OCI-M2 (cell line): ENCODE measurements around the gene TNS1.

Source experiments
- DNase-seq: peaks from one replicate; lab custom pipeline; 2025; ENCODE audit not compliant: unreplicated experiment; lab: John Stamatoyannopoulos, UW

TNS1 gene

DNA sequence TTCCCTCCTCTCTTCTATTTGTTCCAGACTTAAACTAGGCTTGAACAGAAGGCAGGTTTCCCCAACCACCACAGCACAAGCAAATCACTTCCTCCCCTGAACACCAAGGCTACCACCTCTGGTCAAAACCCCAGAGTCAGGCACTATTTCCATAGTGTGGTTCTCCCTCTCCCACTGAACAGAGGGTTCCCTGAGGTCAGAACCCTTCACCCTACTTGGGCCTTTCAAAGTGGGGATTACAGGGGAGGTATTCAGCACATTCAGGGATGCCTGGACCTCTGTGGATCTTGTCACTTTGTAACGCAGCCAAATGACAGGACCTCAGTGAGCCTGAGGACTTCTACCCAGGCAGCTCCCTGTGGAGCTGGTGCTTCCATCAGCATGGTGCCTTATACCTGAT, 88.7 kb downstream of the TNS1 start:
- no peak for DNase-seq

DNA sequence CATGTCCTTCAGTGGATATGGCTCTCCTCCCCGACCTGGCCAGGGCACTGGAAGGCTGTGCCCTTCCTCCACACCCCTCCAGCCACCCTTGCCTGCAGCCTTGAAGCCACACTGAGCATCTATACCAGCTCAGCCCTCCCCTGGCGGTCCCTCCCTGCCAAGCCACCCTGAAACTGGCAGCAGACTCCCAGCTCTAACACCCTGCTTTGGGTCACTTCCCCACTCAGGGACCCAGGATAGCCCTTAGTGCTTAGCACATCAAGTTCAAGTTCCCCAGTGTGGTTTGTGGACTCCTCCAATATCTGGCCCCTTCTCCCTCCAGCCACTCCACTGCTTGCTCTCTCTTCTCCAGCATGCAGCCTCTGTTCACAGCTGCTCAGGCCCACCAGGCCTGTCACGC, 89.4 kb downstream of the TNS1 start:
- DNase-seq = no peak

DNA sequence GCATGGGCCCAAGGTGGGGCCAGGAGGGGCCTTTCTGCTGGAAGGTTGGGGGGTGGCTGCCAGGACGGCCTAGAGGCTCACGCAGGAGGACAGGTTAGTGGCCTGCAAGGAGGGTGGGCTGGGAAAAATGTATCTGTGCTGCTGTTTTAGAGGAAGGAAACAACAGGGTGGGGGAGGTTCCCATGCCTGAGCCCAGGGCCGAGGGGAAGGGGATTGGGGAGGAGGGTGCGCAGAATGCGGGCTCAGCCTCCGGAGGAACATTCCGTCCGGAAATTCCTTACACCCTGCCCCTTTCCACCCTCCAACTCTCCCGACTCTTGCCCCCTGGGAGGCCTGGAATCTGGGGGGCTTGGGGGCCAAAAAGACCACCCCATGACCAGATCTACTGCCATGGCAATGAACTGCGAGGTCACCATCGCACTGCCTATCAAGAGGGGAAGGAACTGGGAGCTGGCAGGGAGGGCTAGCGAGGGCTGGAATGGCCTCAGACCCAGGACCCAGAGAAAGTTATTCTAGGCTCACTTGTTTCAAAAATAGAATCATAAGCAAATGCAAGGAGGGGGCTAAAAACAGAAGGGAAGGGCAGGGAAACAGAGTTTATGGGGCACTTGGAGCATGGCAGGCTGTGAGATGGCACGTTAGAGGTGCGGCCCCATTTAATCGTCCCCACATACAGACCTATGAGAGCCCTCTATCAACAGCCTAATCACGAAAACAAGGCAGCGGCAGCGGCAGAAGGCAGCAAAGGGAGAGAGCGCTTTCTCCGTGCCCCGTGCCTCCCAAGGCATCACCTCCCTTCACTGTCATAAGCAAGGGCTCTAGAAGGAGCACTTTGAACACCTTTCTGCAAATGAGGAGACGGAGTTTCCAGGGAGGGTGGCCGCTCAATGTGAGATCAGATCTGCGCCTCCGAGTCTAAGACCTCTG, 90.4 kb downstream of the TNS1 start:
- no peak for DNase-seq

DNA sequence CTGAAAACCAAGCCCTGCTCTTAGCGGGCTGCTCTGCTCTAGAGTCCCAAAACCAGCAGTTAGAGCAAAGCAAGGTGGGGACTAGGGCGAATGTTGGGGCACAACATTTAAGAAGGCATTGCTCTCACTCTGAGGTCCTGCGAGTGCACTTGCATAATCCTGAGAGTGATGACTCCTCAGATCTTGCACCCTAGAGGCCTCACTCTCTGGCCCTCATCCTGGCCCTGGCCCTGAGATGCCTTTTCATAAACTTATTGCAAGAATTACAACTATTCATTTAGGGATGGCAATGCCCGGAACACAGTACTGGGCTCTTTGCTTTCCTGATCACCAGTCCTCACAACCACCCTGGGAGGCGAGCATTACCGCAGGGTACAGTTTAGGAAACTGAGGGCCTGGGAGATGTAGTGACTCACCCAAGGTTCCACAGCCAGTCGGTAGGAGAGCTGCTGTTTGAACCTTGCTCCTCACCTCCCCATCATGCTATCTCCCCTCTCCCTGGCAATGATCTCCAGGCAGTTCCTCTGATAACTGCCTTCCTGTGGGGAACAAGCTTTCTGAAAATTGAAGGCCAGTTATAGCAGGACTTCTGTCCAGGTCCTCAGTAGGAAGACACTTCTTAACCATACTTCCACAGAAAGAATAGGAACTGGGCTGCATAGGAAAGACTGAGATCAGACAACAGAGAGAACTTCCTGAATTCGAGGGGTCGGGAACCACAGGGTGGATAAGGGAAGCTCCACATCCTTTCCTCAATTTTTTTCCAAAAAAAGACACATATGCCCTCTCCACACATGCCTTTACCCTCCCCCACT, 91.3 kb downstream of the TNS1 start:
- DNase-seq = no peak

DNA sequence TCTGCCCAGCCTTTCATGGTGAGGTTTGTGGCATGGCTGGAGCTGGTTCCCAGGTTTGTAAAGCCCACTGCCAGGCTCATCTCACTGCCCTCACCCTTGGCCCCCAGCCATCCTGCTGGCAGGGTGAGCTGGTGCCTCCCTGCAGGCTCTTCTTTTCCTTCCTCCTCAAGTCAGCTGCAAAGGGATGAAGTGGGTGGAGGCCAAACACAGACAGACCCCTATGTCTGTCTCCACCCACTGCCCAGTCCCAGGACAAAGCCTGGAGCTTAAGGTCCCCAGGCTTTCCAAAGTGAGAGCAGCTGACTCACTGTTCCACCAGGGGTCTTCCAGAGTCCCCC, 92.0 kb downstream of the TNS1 start:
- no peak for DNase-seq

DNA sequence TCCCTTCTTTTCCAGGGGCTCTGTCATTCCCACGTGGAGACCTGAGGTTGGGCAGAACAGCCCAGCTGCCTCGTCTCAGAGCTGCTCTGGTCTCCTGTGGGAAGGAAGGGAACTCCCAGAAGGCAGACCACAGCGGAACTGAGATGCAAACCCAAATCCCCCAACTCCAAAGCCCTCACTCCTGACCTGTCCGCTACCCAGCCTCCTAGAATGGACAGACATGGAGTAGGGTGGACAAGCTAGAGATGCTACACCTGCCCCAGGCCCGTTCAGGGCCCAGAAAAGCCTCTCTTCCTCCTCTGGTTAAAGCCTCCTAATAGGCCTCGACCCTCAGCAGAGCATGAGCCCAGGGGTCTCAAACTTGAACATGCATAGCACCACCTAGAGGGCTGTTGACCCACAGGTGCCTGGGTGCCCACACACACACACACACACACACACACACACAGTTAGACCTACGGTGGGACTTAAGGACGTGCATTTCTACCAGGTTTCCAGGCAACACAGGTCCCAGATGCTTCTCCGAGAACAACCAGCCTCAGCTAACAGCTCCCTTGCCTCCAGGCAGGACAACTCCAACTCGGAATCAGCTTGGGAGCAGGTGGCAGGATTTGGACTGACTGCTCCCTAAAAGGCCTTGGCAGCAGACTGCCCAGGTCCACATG, 93.5 kb downstream of the TNS1 start:
- DNase-seq = no peak

DNA sequence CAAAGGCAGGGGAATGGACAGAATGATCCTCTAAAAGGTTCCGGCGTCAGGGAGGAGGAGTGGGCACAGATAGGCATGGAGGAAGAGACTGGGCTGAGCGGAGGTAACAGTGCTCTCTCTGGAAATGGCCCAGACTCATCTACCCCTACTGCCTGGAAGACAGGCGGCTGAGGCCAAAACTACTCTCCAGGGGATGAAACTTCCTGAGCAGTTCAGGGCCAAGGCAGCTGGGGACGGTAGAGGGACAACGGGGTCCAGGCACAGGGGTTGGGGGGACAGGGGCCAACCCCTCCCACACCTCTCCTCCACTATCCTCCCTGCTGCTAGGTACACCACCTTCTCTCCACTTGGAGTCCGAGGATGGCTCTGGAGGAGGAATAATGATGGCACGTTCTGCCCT, 94.3 kb downstream of the TNS1 start:
- no peak for DNase-seq

DNA sequence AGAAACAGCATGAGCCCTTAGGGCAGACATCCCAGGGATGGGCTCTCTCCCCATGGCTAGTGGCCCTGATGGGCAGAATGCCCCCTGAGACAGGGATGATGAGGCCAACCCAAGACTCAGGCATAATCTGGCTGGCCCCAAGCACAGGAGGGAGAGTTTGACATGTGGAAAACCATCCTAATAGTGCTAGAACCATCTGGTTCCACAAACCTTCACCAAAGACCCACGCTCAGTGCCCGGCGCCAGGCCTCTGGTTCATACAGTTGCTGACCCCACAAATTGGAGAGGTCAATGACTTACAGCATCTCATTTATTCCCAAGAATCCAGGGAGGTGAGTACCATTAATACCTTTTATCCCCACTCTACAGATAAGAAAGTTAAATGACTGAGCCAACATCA, 95.5 kb downstream of the TNS1 start:
- no peak for DNase-seq

DNA sequence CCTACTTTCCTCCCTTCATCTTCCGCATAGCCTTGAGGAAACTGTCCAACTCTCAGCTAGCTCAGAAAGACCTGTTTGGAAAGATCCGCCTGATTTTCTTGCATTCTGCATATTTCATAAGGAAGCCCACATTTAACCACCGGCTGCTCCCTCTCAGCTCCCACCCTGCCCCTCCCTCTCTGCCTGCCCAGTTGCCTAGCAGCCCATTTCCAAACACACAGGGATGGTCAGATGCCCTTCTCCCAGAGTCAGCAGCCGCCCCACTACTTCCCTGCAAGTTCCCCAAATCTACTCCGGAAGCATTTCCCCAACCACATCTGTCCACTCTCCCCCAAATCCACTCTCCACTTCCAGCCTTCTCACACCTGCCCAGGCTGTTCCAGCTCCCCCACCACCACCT, 96.0 kb downstream of the TNS1 start:
- DNase-seq = no peak

DNA sequence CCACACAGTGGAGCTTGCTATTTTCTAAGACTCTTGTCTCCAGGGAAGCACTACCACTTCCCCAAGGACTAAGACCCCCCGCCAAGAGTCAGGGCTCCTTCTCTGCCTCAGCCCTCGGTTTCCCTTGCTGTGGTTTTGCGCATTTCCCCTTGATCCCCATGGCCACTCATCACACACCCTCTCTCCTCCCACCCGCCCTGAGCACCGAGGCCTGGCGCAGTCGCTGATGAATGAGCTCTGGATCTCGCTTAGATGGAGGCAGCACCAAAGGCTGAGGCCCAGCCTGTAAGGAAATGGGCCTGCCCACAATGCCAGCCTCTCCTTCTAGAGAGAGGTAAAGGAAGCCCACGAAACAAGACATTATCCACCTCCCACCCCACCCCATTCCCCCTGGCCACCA, 96.9 kb downstream of the TNS1 start:
- no peak for DNase-seq

DNA sequence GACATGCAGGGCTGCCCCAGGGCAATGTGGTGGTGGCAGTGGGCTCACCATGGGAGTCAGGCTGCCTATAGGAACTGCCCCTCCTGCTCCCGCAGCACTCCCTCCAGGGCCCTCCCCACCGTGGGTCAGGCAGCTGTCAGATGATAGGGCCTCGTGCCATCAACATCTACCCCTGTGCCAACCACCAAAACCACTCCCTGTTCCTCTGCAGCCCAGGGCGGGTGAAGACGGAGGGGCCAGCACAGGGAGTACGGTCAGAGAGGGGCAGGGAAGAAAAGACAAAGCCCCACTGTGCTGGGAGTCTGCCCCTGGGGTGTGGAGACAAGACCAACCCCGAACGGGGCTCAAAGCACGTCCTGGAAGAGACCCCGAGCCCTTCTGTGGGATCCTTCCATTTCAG, 97.4 kb downstream of the TNS1 start:
- no peak for DNase-seq

DNA sequence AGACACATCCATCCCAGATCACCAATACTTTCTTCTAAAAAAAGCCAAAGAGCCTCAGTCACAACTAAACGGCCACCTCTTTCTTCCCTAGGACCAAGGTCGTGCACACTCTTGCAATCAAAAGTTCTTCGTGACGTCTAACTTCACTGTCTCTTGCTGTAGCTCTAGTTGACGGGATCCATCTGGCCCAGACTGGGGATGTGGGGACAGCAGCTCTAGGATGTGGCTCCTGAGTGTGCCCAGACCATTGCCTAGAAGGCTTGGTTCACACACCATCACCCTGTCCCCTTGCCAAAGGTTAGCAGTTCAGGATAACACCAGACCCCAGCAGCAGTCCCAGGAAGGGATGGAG, 98.2 kb downstream of the TNS1 start:
- DNase-seq = no peak

DNA sequence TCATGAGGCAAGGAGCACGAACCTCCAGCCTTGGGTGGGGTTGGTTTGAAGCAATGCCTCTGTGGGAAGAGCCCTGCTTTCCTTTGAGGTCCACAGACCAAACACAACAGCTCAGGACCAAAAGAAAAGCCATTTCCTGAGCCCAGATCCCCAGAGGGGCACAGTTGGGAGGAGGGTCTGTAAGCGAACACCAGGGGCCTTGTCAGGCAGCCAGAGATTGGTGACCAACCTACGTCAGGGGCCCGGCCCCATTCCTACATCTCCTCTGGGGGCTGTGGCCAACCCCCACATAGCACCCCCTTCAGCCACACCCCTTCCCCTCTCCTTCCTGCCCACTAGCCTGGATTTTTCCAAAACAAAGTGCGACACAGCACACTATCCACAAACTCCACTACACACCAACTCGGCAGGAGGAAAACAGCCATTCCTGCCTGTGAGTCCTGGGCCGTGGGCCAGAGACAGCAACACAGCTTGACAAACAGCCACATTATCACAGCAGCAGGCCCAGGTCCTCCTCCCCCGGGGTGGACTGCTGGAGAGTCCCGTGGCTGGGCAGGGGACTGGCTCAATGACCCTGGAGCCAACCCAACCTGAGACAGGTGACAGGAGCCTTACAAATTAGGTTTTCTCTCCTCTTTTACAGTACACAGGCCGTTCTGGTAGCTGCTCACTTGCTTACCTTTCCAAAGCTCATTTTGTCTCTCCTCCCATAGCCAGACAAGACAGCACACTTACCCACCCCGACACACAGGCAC, 98.8 kb downstream of the TNS1 start:
- DNase-seq = no peak

DNA sequence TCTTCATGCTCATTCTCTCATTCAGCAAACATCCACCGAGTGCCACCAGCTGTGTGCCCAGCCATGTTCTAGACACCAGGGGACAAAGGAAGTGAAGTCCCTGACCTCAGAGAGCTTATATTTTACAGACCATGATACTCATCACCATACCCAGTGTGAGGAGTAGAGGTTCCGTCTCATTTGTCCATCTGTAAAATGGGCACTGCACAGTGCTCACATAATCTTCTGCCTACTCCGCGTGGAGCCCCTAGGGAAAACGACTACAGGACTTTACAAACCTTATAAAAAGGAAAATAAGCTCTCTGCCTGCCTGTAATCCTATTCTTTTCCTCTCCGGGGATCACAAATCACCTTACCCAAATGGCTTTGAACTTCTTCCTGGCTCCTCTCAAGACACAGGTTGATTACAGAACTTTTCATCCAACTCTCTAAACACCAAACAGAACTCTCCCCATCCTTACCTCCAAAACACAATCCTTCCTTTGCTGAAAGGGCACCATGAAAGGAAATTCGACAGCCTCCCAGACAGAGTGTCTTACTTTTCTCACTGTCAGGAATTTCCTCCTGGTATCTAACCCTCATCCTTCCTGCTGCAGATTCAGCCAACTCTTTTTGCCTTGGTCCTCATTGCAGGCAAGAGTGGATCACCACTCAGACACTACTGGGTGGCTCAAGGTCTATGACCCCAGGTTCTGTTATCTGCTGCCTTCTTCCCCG, 99.5 kb downstream of the TNS1 start:
- no peak for DNase-seq

DNA sequence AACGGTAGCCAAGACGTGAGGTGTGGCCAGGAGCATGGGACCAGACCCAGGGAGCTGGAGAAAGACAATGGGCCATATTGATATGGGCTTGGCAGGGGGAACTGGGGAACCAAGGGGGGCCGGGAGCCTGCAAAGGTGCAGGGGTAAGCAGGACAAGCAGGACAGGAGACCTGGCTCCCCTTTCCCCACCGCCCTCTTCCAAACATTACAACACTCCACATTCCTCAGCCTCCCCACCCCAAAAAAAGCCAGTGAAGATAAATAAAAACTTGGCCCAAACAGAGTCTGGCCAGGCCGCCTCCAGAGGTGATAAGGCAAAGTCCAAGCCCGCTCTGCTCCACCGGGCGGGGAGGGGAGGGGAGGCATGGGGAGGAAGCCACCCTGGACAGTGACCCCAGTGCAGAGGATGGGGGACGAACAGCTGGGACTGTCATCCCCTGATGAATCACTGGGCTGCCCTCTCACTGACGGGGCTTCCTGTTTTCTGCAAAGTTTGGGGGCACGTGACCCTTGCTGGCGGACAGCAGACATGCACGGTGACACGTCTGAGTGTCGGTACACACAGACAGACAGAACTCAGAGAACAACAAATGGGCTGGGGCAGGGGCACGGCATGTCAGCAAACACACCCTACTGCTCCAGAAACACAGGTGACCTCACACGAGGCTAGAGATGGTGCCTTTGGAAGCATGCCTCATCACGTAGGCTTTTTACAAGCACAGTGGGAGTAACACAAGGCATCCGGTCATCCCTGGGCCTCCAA, 100.2 kb downstream of the TNS1 start:
- DNase-seq = no peak

DNA sequence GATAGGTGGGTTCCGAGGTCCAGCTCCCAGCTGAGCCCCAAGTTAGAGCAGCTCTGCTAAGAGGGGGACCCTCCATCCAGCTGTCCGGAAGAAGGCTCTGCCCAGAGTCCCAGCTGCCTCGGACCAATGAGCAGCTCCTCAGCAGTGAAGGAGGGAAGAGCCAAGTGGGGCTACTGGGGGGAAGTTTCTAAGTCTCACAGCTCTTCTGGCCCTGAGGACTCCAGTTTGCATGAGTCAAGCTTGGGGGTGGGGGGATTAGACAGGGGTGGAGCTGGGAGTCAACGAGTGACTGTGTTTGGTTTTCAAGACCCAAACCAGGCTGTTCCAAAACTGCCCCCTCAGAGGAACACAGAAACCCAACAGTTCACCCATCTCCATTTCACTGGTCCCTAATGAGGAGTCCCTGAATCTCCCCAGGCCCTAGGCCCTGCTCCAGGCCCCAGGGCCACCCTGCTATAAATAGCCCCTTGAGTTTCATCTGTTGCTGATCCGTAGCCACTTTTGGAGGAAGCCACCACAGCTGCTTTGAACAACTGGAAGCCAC, 100.9 kb downstream of the TNS1 start:
- DNase-seq = no peak

DNA sequence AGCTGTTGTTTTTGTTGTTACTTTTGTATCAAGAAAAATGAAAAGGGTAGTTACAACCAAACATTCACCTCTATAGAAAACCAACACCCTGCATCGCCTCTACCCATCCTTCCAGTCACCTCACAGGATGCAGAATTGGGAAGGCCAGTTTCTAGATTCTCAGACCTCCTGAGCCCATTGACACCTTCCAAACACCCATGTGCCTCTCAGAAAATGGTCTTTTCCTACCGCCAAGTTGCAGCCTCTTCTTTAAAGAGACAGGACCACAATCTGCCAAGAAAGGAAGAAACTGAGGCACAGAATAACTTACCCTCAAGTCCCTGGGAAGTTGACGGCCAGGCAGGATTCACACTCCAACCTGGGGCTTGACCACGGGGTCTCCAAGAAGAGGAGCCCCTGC, 101.4 kb downstream of the TNS1 start:
- DNase-seq = no peak

DNA sequence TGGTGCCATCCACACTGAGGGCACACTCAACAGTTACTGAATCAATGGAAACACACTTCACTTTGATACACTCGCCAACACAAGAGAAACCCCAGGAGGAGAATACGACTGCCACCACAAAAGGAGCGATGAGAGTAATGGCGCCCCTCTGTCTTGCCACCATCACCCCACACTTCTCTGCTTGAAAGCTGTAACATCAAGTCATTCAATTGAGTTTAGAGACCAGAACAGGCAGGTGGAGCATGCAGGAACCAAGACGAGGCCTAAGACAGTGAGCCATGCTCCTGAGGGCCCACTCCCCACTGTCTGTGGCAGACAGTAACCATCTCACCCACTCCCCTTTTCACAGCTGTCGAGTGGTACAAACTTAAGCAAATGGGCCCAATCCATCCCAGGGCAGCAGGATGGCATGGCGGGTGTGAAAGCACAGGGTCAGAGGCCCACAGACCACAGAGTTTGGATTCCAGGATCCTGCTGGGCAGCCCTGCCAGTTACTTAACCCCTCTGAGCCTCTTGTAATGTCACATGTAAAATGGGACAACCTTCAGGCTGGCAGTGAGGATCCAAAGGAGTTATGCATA, 101.9 kb downstream of the TNS1 start:
- no peak for DNase-seq
